ENCODE measurements around the gene TCP1. TPM values are rescaled to one million over a fixed set of nuclear protein-coding genes. Genes with fewer than 3 reads are reported as not detected.

Gene TCP1
- total and polyA plus RNA-seq, 2 of the 13 experiments (the other 11 are each of a cell fraction or from before 2014, with no cell fraction given): 116 to 553 TPM

GRCh38 chr6:159806021-159806458 is 16.6 kb upstream of the TCP1 start:
- H3K79me2 ChIP-seq (ENCODE audit: insufficient read depth, low read length): no peaks in the 10 kb centered on the region
- H3K4me3 ChIP-seq (replicated peaks in 1 of 3; ENCODE audit: insufficient read depth in 1 of 3, low read depth in 2 of 3, low read length in 3 of 3): 0 out of 6 replicates have a peak overlapping the region, but pooled peaks of 1 of the 3 experiments have one; percentile 17
- H3K4me2 ChIP-seq (ENCODE audit: low read depth, low read length): peak overlapping the region; percentile 44
- H3K27ac ChIP-seq (ENCODE audit: extremely low read length, insufficient read depth, low read length): no peak overlapping the region
- H3K4me1 ChIP-seq (ENCODE audit: insufficient read depth, low read length): peaks cover 32% of the 10 kb centered on the region
- H3K9ac ChIP-seq (ENCODE audit: insufficient read depth, low read depth, low read length): no peak overlapping the region
- 0 out of 5 replicates have a peak, but pooled peaks cover 0 to 4% of the 10 kb centered on the region in 2 experiments for H3K27me3 ChIP-seq (ENCODE audit: control insufficient read depth in 1 of 2, insufficient read depth in 2 of 2, low read length in 2 of 2)
- H3K9me3 ChIP-seq (ENCODE audit: low read length): no peaks in the 10 kb centered on the region
- H3K36me3 ChIP-seq (replicated peaks in 1 of 2; ENCODE audit: control insufficient read depth in 1 of 2, insufficient read depth in 2 of 2, low read length in 2 of 2): no peaks in the 10 kb centered on the region
- H4K20me1 ChIP-seq (ENCODE audit: insufficient read depth, low read length): no peaks in the 10 kb centered on the region
- peak overlapping the region; percentile 82 for H2AFZ ChIP-seq (ENCODE audit: low read length)
- in situ Hi-C loops (cut with HindIII; ENCODE audit: extremely low pct_ligation_motif_present, low pct_unique_long_range_greater_than_20kb): no loop called here
- FAIRE-seq (peak; percentile 72), DNase-seq (ENCODE audit: low spot score) (peak; percentile 75), ATAC-seq (peak; percentile 72)
- no TSS peak for BruUV-seq (replicated peaks)
- WGBS (ENCODE audit: low lambda C conversion rate): 31% methylated on average over 9 of the region's 9 CpGs
- intact Hi-C loops (cut with micrococcal nuclease; ENCODE audit: unreplicated experiment): loop anchor here (2.0 kb wide), 1 partner anchor 15 kb away; the partner anchor contains the start of gene MRPL18
- ChIA-PET CTCF (ENCODE audit: low intra/inter-chr PET ratio, low total read pairs) (no interaction called here), POLR2A (interaction anchor here (1.2 to 6.3 kb wide), 7 partner anchors 13 to 128 kb away, joined by 3 to 88 read pairs (median 8); partner anchors contain the start of genes ACAT2, MRPL18, SOD2 and TCP1)
- TF ChIP-seq SOX5 (CRISPR knock-in tag; IDR thresholded peaks at IDR 0.05; ENCODE audit: borderline replicate concordance) (no peak), NCOA2 (CRISPR knock-in tag; IDR thresholded peaks at IDR 0.05) (peak; percentile 26; the same call in 1 of the 2 replicates), NCOA1 (CRISPR knock-in tag; IDR thresholded peaks at IDR 0.05) (no peak), FOSL2 (CRISPR knock-in tag; IDR thresholded peaks at IDR 0.05) (peak; percentile 67), ZNF629 (CRISPR knock-in tag; conservative IDR thresholded peaks at IDR 0.05) (0 out of 2 replicates have a peak, but pooled peaks have one; percentile 29), SP4 (CRISPR knock-in tag; IDR thresholded peaks at IDR 0.05) (no peak), FIP1L1 (IDR thresholded peaks at IDR 0.05; ENCODE audit: borderline replicate concordance, insufficient read depth, low read depth, low read length) (no peak), HOXA3 (CRISPR knock-in tag; IDR thresholded peaks at IDR 0.05) (peak; percentile 51; the same call in 1 of the 2 replicates), ATF4 (CRISPR knock-in tag; IDR thresholded peaks at IDR 0.05) (peak in 1 of 2 experiments; percentile 89; a peak in 2 of 4 replicates), ZNF30 (CRISPR knock-in tag; IDR thresholded peaks at IDR 0.05) (no peak), ZNF451 (CRISPR knock-in tag; IDR thresholded peaks at IDR 0.05) (no peak), ZBTB42 (CRISPR knock-in tag; IDR thresholded peaks at IDR 0.05) (no peak), HNF4A (CRISPR knock-in tag; IDR thresholded peaks at IDR 0.05) (peak; percentile 74), AGO2 (optimal IDR thresholded peaks at IDR 0.05; ENCODE audit: low read depth, low read length) (no peak), ADNP (CRISPR knock-in tag; IDR thresholded peaks at IDR 0.05) (no peak), HMG20B (CRISPR knock-in tag; conservative IDR thresholded peaks at IDR 0.05) (no peak), MYPOP (CRISPR knock-in tag; IDR thresholded peaks at IDR 0.05) (peak; percentile 32; the same call in 1 of the 2 replicates), BCL6 (CRISPR knock-in tag; IDR thresholded peaks at IDR 0.05) (0 out of 2 replicates have a peak, but pooled peaks have one; percentile 32), ZNF652 (CRISPR knock-in tag; IDR thresholded peaks at IDR 0.05; ENCODE audit: borderline replicate concordance, low read depth) (peak; percentile 26; the same call in 1 of the 2 replicates), RXRA (CRISPR knock-in tag; IDR thresholded peaks at IDR 0.05) (no peak), ZNF333 (CRISPR knock-in tag; IDR thresholded peaks at IDR 0.05; ENCODE audit: borderline replicate concordance) (no peak), TFAP4 (IDR thresholded peaks at IDR 0.05; ENCODE audit: borderline replicate concordance, low read depth) (no peak), CBX5 (CRISPR knock-in tag; IDR thresholded peaks at IDR 0.05; ENCODE audit: borderline replicate concordance) (0 out of 2 replicates have a peak, but pooled peaks have one; percentile 52), NR1H2 (CRISPR knock-in tag; IDR thresholded peaks at IDR 0.05; ENCODE audit: borderline replicate concordance, low read depth) (no peak), ASH2L (IDR thresholded peaks at IDR 0.05; ENCODE audit: insufficient read length, low read depth, low read length) (no peak)

Measured in HepG2 (cell line).